Measurements from ENCODE around the gene MIA2.

DNA sequence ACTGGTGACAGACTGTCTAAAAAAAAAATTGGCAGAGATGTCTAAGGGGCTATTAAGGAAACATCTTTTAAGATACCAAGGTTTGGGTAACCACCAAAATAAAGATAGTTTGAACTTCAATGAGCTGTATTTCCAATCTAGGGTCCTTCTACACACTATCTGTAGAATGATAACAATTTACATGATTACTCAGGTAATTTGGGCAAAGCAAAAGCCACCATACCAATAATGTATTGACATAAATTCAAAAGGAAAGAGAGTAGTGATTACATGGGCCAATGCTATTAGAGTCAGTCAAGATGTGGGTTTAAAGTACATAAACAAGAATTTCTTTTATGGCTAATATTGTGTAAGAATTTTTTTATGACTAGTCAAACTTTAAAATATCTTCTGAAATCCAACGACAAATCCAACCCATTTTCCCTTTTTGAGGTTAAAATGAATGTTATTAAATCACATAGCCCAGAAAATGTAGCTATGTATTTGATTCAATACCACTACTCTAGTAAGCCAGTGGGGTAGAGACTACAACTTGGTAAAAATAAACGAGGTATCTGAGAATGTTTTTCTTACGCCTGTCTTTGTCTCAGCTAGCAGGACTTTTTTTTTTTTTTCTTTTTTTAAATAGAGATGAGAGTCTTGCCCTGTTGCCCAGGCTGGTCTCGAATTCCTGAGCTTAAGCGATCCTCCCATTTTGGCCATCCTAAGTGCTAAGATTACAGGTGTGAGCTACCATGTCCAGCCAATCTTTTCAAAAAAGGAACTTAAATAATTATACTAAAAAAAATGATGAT is 48.3 kb upstream of the MIA2 start:
- TF ChIP-seq, protein P1, sequence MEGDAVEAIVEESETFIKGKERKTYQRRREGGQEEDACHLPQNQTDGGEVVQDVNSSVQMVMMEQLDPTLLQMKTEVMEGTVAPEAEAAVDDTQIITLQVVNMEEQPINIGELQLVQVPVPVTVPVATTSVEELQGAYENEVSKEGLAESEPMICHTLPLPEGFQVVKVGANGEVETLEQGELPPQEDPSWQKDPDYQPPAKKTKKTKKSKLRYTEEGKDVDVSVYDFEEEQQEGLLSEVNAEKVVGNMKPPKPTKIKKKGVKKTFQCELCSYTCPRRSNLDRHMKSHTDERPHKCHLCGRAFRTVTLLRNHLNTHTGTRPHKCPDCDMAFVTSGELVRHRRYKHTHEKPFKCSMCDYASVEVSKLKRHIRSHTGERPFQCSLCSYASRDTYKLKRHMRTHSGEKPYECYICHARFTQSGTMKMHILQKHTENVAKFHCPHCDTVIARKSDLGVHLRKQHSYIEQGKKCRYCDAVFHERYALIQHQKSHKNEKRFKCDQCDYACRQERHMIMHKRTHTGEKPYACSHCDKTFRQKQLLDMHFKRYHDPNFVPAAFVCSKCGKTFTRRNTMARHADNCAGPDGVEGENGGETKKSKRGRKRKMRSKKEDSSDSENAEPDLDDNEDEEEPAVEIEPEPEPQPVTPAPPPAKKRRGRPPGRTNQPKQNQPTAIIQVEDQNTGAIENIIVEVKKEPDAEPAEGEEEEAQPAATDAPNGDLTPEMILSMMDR (IDR thresholded peaks at IDR 0.05): no peak
- TF ChIP-seq POLR2A (IDR thresholded peaks at IDR 0.05): no peak

Measured in right lobe of liver (tissue), 4 donors.